ENCODE data around the gene PAK5. TPM values are rescaled to one million over a fixed set of nuclear protein-coding genes. Genes with fewer than 3 reads are reported as not detected.

PAK5 gene
- total RNA-seq, 1 experiment from 2014 or later: not detected

DNA sequence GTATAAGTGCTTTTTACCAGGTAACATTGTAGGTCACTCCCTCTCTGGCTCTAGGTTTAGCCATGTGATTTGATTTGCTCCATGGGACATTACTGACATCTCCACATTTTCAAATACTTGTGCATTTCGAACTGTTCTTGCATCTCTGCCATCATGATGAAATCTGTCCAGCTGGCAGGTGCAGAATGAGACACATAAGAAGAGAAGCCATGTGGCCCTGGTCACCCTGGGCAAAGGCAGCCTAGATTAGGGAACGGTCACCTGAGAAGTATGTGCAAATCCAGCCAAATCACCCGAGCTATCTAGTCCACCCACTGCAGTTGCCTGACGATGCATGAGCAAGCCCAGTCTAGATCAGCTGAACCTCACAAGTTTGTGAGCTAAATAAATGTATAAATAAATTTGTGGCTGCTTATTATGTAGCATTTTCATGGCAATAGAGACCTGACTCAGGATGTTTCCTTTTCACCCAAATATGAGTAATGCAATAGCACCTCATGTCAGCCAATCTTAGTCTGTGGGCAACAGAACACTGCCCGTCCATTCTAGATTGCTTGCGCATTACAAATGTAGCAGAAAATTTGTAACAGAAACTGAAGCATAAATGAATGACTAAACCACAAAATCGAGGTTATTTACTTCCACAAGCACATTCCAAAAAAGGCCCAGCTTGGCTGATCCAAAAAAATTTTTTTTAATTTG, 115.2 kb downstream of the PAK5 start:
- no peaks in the 10 kb centered on the region for H3K36me3 ChIP-seq (ENCODE audit: control insufficient read depth, insufficient read depth, low read length)
- in situ Hi-C loops (cut with HindIII; ENCODE audit: low pct_unique_long_range_greater_than_20kb, low sequenced_read_pairs): no loop called here
- no peaks in the 10 kb centered on the region for H3K27me3 ChIP-seq (ENCODE audit: control insufficient read depth, insufficient read depth, low read length)
- BruUV-seq (replicated peaks): no TSS peak
- TF ChIP-seq REST (IDR thresholded peaks at IDR 0.05; ENCODE audit: insufficient read depth in 1 of 2, low read depth in 2 of 2, low read length in 1 of 2) (no peak), TCF7L2 (IDR thresholded peaks at IDR 0.05; ENCODE audit: low read depth, low read length) (no peak), SIN3A (IDR thresholded peaks at IDR 0.05; ENCODE audit: borderline replicate concordance, insufficient read depth, low read depth, low read length) (no peak), CTCF (IDR thresholded peaks at IDR 0.05) (no peak), POLR2AphosphoS5 (IDR thresholded peaks at IDR 0.05; ENCODE audit: low read depth, low read length) (no peak)
- no peaks in the 10 kb centered on the region for H3K4me1 ChIP-seq (ENCODE audit: control insufficient read depth, insufficient read depth, low read length)
- intact Hi-C loops (cut with micrococcal nuclease; ENCODE audit: unreplicated experiment): no loop called here
- no peak overlapping the region for H3K4me3 ChIP-seq (ENCODE audit: low read depth in 2 of 2, low read length in 2 of 2)
- ChIA-PET POLR2A (no interaction called here), CTCF (no interaction called here)
- H3K9me3 ChIP-seq (ENCODE audit: control insufficient read depth, insufficient read depth, low read depth, low read length): 0 out of 2 replicates have a peak, but pooled peaks cover 2% of the 10 kb centered on the region
- ATAC-seq: no peak
- no peak for DNase-seq (ENCODE audit: low read depth, low spot score)
- H3K27ac ChIP-seq (ENCODE audit: low read length): no peak overlapping the region

DNA sequence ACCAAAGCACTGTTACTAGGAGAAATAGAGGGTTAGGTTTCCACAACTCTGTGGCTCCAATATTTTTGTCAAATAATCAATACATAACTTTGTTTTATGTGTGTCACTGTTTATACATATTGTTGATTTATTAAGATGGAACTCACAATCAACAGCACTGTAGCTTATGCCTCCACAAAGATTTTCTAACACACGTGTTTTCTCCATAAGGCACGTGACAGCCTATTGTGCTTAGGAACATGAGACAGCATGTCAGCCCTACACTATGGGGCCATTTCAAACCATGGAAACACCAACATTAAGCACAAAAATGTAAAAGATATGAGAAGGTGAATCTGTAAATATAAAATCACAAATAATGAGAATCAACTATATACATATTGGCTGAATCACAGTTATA, 127.0 kb downstream of the PAK5 start:
- Histone ChIP-seq H3K27me3 (ENCODE audit: control insufficient read depth, insufficient read depth, low read length) (no peaks in the 10 kb centered on the region), H3K27ac (ENCODE audit: low read length) (no peak overlapping the region), H3K9me3 (ENCODE audit: control insufficient read depth, insufficient read depth, low read depth, low read length) (no peaks in the 10 kb centered on the region), H3K4me1 (ENCODE audit: control insufficient read depth, insufficient read depth, low read length) (no peaks in the 10 kb centered on the region), H3K36me3 (ENCODE audit: control insufficient read depth, insufficient read depth, low read length) (no peaks in the 10 kb centered on the region), H3K4me3 (ENCODE audit: low read depth in 2 of 2, low read length in 2 of 2) (no peak overlapping the region)
- ATAC-seq: no peak
- no TSS peak for BruUV-seq (replicated peaks)
- in situ Hi-C loops (cut with HindIII; ENCODE audit: low pct_unique_long_range_greater_than_20kb, low sequenced_read_pairs) (no loop called here), intact Hi-C loops (cut with micrococcal nuclease; ENCODE audit: unreplicated experiment) (no loop called here)
- DNase-seq (ENCODE audit: low read depth, low spot score): no peak
- TF ChIP-seq SIN3A (IDR thresholded peaks at IDR 0.05; ENCODE audit: borderline replicate concordance, insufficient read depth, low read depth, low read length) (no peak), POLR2AphosphoS5 (IDR thresholded peaks at IDR 0.05; ENCODE audit: low read depth, low read length) (no peak), CTCF (IDR thresholded peaks at IDR 0.05) (no peak), TCF7L2 (IDR thresholded peaks at IDR 0.05; ENCODE audit: low read depth, low read length) (no peak), REST (IDR thresholded peaks at IDR 0.05; ENCODE audit: insufficient read depth in 1 of 2, low read depth in 2 of 2, low read length in 1 of 2) (no peak)
- ChIA-PET CTCF (no interaction called here), POLR2A (no interaction called here)

All from Panc1 (cell line).